ENCODE data around the gene BICD1.

The BICD1 gene

DNA sequence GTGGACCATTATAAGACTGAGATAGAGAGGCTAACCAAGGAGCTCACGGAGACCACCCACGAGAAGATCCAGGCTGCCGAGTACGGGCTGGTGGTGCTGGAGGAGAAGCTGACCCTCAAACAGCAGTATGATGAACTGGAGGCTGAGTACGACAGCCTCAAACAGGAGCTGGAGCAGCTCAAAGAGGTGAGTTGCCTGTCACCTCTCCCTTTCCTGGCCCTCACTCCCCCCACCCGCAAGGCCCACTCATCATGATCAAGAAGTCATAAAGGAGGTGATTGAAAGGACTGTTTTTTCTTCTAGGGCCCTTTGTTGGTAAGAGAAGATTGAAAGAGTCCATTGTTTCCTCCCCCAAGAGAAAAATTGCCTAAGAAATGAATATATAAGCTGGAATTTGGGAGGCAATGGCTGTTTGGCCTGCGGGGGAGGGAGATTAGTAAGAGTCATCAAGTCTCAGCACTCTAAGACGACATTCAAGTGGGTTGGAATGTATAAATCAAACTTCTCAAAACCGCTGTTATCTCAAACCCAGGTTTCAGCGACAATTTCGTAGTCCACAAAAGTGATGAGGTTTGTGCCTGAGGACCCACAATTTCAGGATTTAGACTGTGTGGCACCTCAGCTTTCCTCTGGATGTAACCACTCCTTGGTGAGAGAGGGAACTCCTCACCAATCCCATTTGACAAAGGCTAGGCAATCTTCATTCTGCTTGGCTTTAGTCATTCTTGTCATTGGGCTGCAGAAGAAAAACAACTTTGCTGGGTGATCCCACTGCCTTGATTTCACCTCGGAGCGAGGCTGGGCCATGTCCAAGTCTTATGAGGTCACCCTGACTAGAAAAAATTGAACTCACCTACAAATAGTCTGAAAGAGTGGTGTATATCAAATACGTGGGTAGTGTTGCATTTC, 966 bp downstream of the BICD1 start:
- Histone ChIP-seq H3K4me2 (peak overlapping the region; percentile 71), H3K27me3 (ENCODE audit: insufficient read depth, low read depth) (no peaks in the 10 kb centered on the region), H3K27ac (peak overlapping the region; percentile 73), H3K79me2 (ENCODE audit: insufficient read depth, low read depth) (peaks cover 40% of the 10 kb centered on the region), H3K4me1 (ENCODE audit: low read depth, poor library complexity, severe bottlenecking) (peaks cover 32% of the 10 kb centered on the region), H3K36me3 (ENCODE audit: insufficient read depth) (no peaks in the 10 kb centered on the region), H2AFZ (ENCODE audit: low read depth) (peak overlapping the region; percentile 77), H3K4me3 (IDR thresholded peaks at IDR 0.05; ENCODE audit: insufficient read depth, low read depth, low read length) (peak overlapping the region; percentile 52), H4K20me1 (ENCODE audit: insufficient read depth) (no peaks in the 10 kb centered on the region), H3K9ac (peak overlapping the region; percentile 92)
- TF ChIP-seq, protein P1, sequence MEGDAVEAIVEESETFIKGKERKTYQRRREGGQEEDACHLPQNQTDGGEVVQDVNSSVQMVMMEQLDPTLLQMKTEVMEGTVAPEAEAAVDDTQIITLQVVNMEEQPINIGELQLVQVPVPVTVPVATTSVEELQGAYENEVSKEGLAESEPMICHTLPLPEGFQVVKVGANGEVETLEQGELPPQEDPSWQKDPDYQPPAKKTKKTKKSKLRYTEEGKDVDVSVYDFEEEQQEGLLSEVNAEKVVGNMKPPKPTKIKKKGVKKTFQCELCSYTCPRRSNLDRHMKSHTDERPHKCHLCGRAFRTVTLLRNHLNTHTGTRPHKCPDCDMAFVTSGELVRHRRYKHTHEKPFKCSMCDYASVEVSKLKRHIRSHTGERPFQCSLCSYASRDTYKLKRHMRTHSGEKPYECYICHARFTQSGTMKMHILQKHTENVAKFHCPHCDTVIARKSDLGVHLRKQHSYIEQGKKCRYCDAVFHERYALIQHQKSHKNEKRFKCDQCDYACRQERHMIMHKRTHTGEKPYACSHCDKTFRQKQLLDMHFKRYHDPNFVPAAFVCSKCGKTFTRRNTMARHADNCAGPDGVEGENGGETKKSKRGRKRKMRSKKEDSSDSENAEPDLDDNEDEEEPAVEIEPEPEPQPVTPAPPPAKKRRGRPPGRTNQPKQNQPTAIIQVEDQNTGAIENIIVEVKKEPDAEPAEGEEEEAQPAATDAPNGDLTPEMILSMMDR (conservative IDR thresholded peaks at IDR 0.05; ENCODE audit: low read depth, low read length), result no peak

DNA sequence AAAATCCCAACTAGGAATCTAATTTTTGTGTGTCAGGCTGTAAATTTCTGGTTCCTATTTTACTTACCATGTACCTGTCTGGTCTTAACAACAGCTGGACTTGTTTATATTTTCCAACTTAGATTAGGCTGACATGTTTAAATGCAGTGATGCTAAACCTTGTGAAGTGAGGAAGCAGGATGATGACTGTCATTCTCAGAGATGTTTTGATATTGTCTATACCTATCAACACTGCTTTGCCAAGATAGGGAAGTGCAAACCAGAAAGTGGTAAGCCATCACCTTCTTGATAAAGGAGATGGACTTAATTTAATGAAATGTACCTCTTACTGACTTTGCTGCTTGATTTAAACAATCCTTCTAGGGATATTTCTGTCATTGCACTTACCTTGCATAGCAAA, 2.1 kb downstream of the BICD1 start:
- H3K4me2 ChIP-seq, result peak overlapping the region; percentile 71
- H3K4me1 ChIP-seq (ENCODE audit: low read depth, poor library complexity, severe bottlenecking), result peaks cover 36% of the 10 kb centered on the region
- H4K20me1 ChIP-seq (ENCODE audit: insufficient read depth), result no peaks in the 10 kb centered on the region
- peak overlapping the region; percentile 92; the same call in 1 of the 2 replicates for H3K9ac ChIP-seq
- no peak overlapping the region for H2AFZ ChIP-seq (ENCODE audit: low read depth)
- TF ChIP-seq, protein P1 (conservative IDR thresholded peaks at IDR 0.05; ENCODE audit: low read depth, low read length), result no peak
- peak overlapping the region; percentile 7; the same call in 1 of the 2 replicates for H3K27ac ChIP-seq
- no peaks in the 10 kb centered on the region for H3K27me3 ChIP-seq (ENCODE audit: insufficient read depth, low read depth)
- peaks cover 40% of the 10 kb centered on the region for H3K79me2 ChIP-seq (ENCODE audit: insufficient read depth, low read depth)
- no peak overlapping the region for H3K4me3 ChIP-seq (IDR thresholded peaks at IDR 0.05; ENCODE audit: insufficient read depth, low read depth, low read length)
- no peaks in the 10 kb centered on the region for H3K36me3 ChIP-seq (ENCODE audit: insufficient read depth)

DNA sequence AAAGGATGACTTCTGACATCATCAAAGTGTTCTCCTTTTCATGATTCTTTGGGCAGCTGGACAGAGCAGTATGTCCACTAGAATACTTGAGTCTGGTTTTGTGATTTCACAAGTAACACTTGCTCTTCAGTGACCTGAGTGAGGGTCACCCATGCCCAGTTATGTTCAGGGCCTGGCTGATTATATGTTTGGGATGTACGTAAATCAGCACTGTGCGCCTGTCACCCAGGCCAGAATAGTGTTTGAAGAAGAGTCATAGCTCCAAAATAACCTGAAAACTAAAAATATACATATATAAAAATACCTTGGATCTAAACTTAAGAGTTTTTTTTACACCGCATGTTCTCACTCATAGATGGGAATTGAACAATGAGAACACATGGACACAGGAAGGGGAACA, 3.8 kb downstream of the BICD1 start:
- H3K4me2 ChIP-seq, result no peak overlapping the region; the same call in 1 of the 2 replicates
- H3K27me3 ChIP-seq (ENCODE audit: insufficient read depth, low read depth), result no peaks in the 10 kb centered on the region
- H2AFZ ChIP-seq (ENCODE audit: low read depth), result no peak overlapping the region

DNA sequence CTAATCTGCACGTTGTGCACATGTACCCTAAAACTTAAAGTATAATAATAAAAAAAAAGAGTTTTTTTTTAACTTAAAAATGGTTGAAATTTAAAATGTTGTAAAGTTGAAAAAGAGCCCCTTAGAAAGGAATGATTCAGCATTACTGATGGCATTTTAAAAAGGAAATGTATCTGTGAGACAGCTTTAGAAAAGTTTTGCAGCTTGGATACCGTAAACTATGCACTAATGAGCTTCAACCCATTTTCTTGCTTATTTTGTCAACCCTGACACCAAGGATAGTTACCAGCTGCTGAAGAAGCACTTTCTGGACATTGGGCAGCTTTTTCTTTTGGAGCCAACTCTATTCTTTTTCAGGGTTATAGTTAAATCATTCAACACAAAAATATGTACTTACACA, 4.3 kb downstream of the BICD1 start:
- peaks cover 40% of the 10 kb centered on the region for H3K79me2 ChIP-seq (ENCODE audit: insufficient read depth, low read depth)
- peak overlapping the region; percentile 13; the same call in 1 of the 2 replicates for H3K4me2 ChIP-seq
- H3K27ac ChIP-seq, result peak overlapping the region; percentile 27; the same call in 1 of the 2 replicates
- H3K27me3 ChIP-seq (ENCODE audit: insufficient read depth, low read depth), result no peaks in the 10 kb centered on the region
- H4K20me1 ChIP-seq (ENCODE audit: insufficient read depth), result no peaks in the 10 kb centered on the region
- TF ChIP-seq, protein P1 (conservative IDR thresholded peaks at IDR 0.05; ENCODE audit: low read depth, low read length), result no peak
- H2AFZ ChIP-seq (ENCODE audit: low read depth), result no peak overlapping the region
- H3K36me3 ChIP-seq (ENCODE audit: insufficient read depth), result no peaks in the 10 kb centered on the region
- peaks cover 51% of the 10 kb centered on the region for H3K4me1 ChIP-seq (ENCODE audit: low read depth, poor library complexity, severe bottlenecking)
- no peak overlapping the region for H3K9ac ChIP-seq
- H3K4me3 ChIP-seq (IDR thresholded peaks at IDR 0.05; ENCODE audit: insufficient read depth, low read depth, low read length), result no peak overlapping the region

More for the DNA sequence above, 3.8 kb downstream of the BICD1 start:
- Histone ChIP-seq H3K36me3 (ENCODE audit: insufficient read depth) (no peaks in the 10 kb centered on the region), H3K9ac (no peak overlapping the region), H3K79me2 (ENCODE audit: insufficient read depth, low read depth) (peaks cover 40% of the 10 kb centered on the region), H3K4me1 (ENCODE audit: low read depth, poor library complexity, severe bottlenecking) (peaks cover 47% of the 10 kb centered on the region), H3K4me3 (IDR thresholded peaks at IDR 0.05; ENCODE audit: insufficient read depth, low read depth, low read length) (no peak overlapping the region), H4K20me1 (ENCODE audit: insufficient read depth) (no peaks in the 10 kb centered on the region), H3K27ac (no peak overlapping the region)
- TF ChIP-seq, protein P1 (conservative IDR thresholded peaks at IDR 0.05; ENCODE audit: low read depth, low read length), result no peak

Measured in KMS-11 (cell line).